ENCODE data around the gene PSMD5.

The PSMD5 gene

DNA sequence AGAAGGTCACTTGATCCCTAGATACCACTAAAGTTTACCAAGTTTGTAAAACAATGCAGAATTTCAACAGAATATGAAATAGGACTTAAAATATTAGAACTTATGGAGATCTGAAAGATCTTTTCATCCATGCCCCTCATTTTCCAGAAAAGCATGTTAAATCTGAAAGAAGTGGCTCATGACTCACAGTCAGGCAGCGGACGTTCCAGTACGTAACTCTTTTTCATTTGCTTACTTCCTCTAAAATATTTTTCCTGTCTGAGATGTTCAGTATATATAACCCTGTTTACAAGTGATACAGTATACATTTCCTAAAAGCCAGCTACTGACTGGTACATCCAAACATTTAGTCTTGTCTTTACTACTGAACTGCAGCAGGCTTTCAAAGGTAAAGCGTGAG lies 71.8 kb downstream of the PSMD5 start:
- Histone ChIP-seq H3K9me3 (ENCODE audit: control insufficient read depth, low read length) (no peaks in the 10 kb centered on the region), H3K4me3 (ENCODE audit: low read length) (no peak overlapping the region), H3K36me3 (ENCODE audit: control insufficient read depth, insufficient read depth, low read length, severe bottlenecking) (peaks cover 76% of the 10 kb centered on the region), H3K9ac (ENCODE audit: low read length) (no peak overlapping the region), H3K4me1 (ENCODE audit: control insufficient read depth, insufficient read depth, low read length) (no peaks in the 10 kb centered on the region), H3K27me3 (replicated peaks; ENCODE audit: control insufficient read depth, insufficient read depth, low read length) (no peaks in the 10 kb centered on the region)
- no peak for DNase-seq (ENCODE audit: low read depth)

DNA sequence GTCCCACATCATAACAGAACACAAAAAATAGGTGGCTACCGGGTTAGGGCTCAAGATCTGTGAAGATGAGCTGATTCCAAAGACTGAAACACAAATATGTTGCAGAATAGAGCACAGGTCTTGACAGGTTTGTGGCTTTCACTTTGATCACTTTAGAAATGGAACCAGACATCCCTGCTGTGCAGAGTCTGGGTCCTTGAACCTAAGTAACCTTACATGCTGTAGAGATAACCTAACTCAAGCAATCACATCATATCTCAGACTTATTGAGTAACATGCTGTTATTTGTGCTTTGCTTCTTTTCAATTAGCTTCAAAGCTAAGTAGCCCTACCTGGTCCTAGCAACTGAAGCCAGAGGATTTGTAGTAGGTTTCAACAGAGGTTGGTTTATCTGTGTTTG lies 73.8 kb downstream of the PSMD5 start:
- no peaks in the 10 kb centered on the region for H3K4me1 ChIP-seq (ENCODE audit: control insufficient read depth, insufficient read depth, low read length)
- no peak for DNase-seq (ENCODE audit: low read depth)
- H3K27me3 ChIP-seq (replicated peaks; ENCODE audit: control insufficient read depth, insufficient read depth, low read length) = no peaks in the 10 kb centered on the region
- H3K4me3 ChIP-seq (ENCODE audit: low read length) = no peak overlapping the region
- H3K9me3 ChIP-seq (ENCODE audit: control insufficient read depth, low read length) = no peaks in the 10 kb centered on the region
- H3K9ac ChIP-seq (ENCODE audit: low read length) = no peak overlapping the region
- H3K36me3 ChIP-seq (ENCODE audit: control insufficient read depth, insufficient read depth, low read length, severe bottlenecking) = peaks cover 77% of the 10 kb centered on the region

DNA sequence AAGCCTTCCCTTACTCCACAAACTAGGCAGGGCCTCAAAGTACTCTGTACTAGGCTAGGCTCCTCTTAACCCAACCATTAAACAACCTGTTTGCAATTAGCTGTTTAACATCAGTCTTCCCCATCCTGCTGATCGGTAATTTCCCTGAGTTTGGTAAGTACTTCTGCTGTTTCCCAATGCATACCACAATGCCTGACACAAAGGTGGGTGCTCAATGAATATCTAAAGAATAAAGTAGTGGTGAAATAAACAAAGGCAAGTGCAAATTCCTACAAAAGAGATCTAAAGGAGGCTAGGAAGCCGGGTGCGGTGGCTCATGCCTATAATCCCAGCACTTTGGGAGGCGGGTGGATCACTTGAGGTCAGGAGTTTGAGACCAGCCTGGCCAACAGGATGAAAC lies 74.5 kb downstream of the PSMD5 start:
- Histone ChIP-seq H3K36me3 (ENCODE audit: control insufficient read depth, insufficient read depth, low read length, severe bottlenecking) (peaks cover 84% of the 10 kb centered on the region), H3K4me3 (ENCODE audit: low read length) (no peak overlapping the region)

DNA sequence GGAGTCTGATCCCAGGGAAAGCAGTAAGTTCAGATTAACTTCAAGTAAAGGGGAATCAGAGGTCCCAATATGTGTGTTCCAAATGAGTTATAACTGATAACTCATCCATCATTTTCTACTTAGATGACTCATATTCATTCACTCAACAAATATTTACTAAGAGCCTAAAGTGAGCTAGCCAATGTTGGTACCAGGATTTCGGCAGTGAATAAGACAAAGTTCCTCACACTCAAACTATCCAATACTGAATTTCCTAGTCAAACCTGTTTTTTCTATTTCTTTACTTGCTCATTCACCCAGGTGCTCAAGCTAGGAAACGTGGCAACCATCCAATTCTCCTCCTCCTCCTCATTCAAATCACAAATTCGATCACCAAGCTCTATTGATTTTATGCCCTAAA lies 75.3 kb downstream of the PSMD5 start:
- Histone ChIP-seq H3K4me3 (ENCODE audit: low read length) (no peak overlapping the region), H3K27me3 (replicated peaks; ENCODE audit: control insufficient read depth, insufficient read depth, low read length) (no peaks in the 10 kb centered on the region), H3K9me3 (ENCODE audit: control insufficient read depth, low read length) (no peaks in the 10 kb centered on the region), H3K4me1 (ENCODE audit: control insufficient read depth, insufficient read depth, low read length) (no peaks in the 10 kb centered on the region), H3K9ac (ENCODE audit: low read length) (no peak overlapping the region), H3K36me3 (ENCODE audit: control insufficient read depth, insufficient read depth, low read length, severe bottlenecking) (peaks cover 85% of the 10 kb centered on the region)
- no peak for DNase-seq (ENCODE audit: low read depth)

More for the DNA sequence above, 74.5 kb downstream of the PSMD5 start:
- H3K27me3 ChIP-seq (replicated peaks; ENCODE audit: control insufficient read depth, insufficient read depth, low read length) = no peaks in the 10 kb centered on the region
- H3K4me1 ChIP-seq (ENCODE audit: control insufficient read depth, insufficient read depth, low read length) = no peaks in the 10 kb centered on the region
- no peak for DNase-seq (ENCODE audit: low read depth)
- no peaks in the 10 kb centered on the region for H3K9me3 ChIP-seq (ENCODE audit: control insufficient read depth, low read length)
- no peak overlapping the region for H3K9ac ChIP-seq (ENCODE audit: low read length)

Measured in adipocyte (in vitro differentiated cells).